Stimulated activated CD8-positive, alpha-beta memory T cell treated with anti-CD3 and anti-CD28 coated beads, Interleukin-4, amount 100 ng/mL, for 4 hours (primary cell): ENCODE measurements around the gene CNPY3.

Experiments used
- DNase-seq, 2 donors: peaks; one replicate each; pipeline ENCODE4 v3.0.0-alpha.2; 2020; ENCODE audit warnings: low read depth in 2 of 2, low spot score in 1 of 2

The CNPY3 gene

GRCh38 chr6:42958125-42958524, 28.8 kb downstream of the CNPY3 start:
- no peak for DNase-seq

- DNase-seq = no peak
Observed at GRCh38 chr6:42959917-42960242, 30.6 kb downstream of the CNPY3 start.

- DNase-seq = no peak
Observed at GRCh38 chr6:42960243-42961019, 31.2 kb downstream of the CNPY3 start, which contains the start of gene GNMT. TSS of gene GNMT (plus strand) at chr6:42960754. CDS start at chr6:42960768, 14 bp downstream.

GRCh38 chr6:42961020-42961470, 31.8 kb downstream of the CNPY3 start:
- no peak for DNase-seq

GRCh38 chr6:42962096-42962495, 32.8 kb downstream of the CNPY3 start:
- DNase-seq = no peak

- DNase-seq = no peak
Observed at GRCh38 chr6:42962502-42963178, 33.4 kb downstream of the CNPY3 start.

GRCh38 chr6:42963179-42963854, 34.0 kb downstream of the CNPY3 start:
- no peak for DNase-seq

GRCh38 chr6:42963855-42964605, 34.8 kb downstream of the CNPY3 start:
- no peak for DNase-seq

- DNase-seq = no peak
Observed at GRCh38 chr6:42966571-42966970, 37.3 kb downstream of the CNPY3 start.

- no peak for DNase-seq
Observed at GRCh38 chr6:42967228-42967627, 37.9 kb downstream of the CNPY3 start.

GRCh38 chr6:42968126-42968701, 38.9 kb downstream of the CNPY3 start:
- DNase-seq = no peak

- no peak for DNase-seq
Observed at GRCh38 chr6:42968783-42969182, 39.5 kb downstream of the CNPY3 start.

- no peak for DNase-seq
Observed at GRCh38 chr6:42969431-42969830, 40.2 kb downstream of the CNPY3 start.

- no peak for DNase-seq
Observed at GRCh38 chr6:42969934-42970333, 40.7 kb downstream of the CNPY3 start.

GRCh38 chr6:42970871-42971612, 41.8 kb downstream of the CNPY3 start:
- DNase-seq = no peak

GRCh38 chr6:42971746-42972327, 42.6 kb downstream of the CNPY3 start:
- no peak for DNase-seq

- DNase-seq = no peak
Observed at GRCh38 chr6:42973926-42974325, 44.6 kb downstream of the CNPY3 start.

- no peak for DNase-seq
Observed at GRCh38 chr6:42974919-42975505, 45.7 kb downstream of the CNPY3 start.

GRCh38 chr6:42978487-42978838, 49.2 kb downstream of the CNPY3 start:
- no peak for DNase-seq
